GM18517 (cell line): ENCODE results near the gene YBX1.
"Not testable (repeated sequence)": the region's sequence is repeated elsewhere in the genome, so short reads cannot be mapped to it uniquely, and the experiment has no call there.

Source experiments
- ATAC-seq: cut with Tn5 transposase; IDR thresholded peaks from one replicate; pipeline ENCODE4 v1.9.1; 2021; ENCODE audit warnings: mild to moderate bottlenecking, moderate library complexity; ENCODE audit not compliant: unreplicated experiment

YBX1 gene

GRCh38 chr1:42689912-42690311, 7.7 kb downstream of the YBX1 start:
- no peak for ATAC-seq

- no peak for ATAC-seq
These were observed 8.4 kb downstream of the YBX1 start for GRCh38 chr1:42690477-42691156.

- ATAC-seq: no peak
These were observed 8.9 kb downstream of the YBX1 start for GRCh38 chr1:42691157-42691498.

- ATAC-seq: no peak
These were observed 10.2 kb downstream of the YBX1 start for GRCh38 chr1:42692461-42692860.

GRCh38 chr1:42692911-42693310, 10.7 kb downstream of the YBX1 start:
- no peak for ATAC-seq

- no peak for ATAC-seq
These were observed 16.0 kb downstream of the YBX1 start for GRCh38 chr1:42698081-42698813.

- ATAC-seq: no peak
These were observed 17.8 kb downstream of the YBX1 start for GRCh38 chr1:42700006-42700405.

GRCh38 chr1:42703888-42704464, 21.8 kb downstream of the YBX1 start:
- ATAC-seq: no peak

- ATAC-seq: not testable (repeated sequence)
These were observed 30.6 kb downstream of the YBX1 start for GRCh38 chr1:42712808-42713207.

- ATAC-seq: no peak
These were observed 31.1 kb downstream of the YBX1 start for GRCh38 chr1:42713293-42713692.

GRCh38 chr1:42714441-42714840, 32.2 kb downstream of the YBX1 start:
- not testable (repeated sequence) for ATAC-seq

GRCh38 chr1:42720868-42721267, 38.6 kb downstream of the YBX1 start:
- ATAC-seq: no peak

GRCh38 chr1:42721926-42722325, 39.7 kb downstream of the YBX1 start:
- ATAC-seq: no peak

GRCh38 chr1:42722403-42722802, 40.2 kb downstream of the YBX1 start:
- ATAC-seq: not testable (repeated sequence)

- no peak for ATAC-seq
These were observed 41.3 kb downstream of the YBX1 start for GRCh38 chr1:42723511-42723910.

GRCh38 chr1:42725820-42726219, 43.6 kb downstream of the YBX1 start:
- not testable (repeated sequence) for ATAC-seq

- ATAC-seq: no peak
These were observed 47.8 kb downstream of the YBX1 start for GRCh38 chr1:42730002-42730401.

GRCh38 chr1:42730988-42731387, 48.8 kb downstream of the YBX1 start:
- no peak for ATAC-seq

GRCh38 chr1:42731585-42731984, 49.4 kb downstream of the YBX1 start:
- no peak for ATAC-seq

- no peak for ATAC-seq
These were observed 50.0 kb downstream of the YBX1 start for GRCh38 chr1:42732126-42732680.

- no peak for ATAC-seq
These were observed 51.4 kb downstream of the YBX1 start for GRCh38 chr1:42733415-42734200.
